ENCODE data around the gene SLC30A5.

GRCh38 chr5:69130241-69130640, 36.4 kb downstream of the SLC30A5 start:
- no peak for TF ChIP-seq ZNF274 (IDR thresholded peaks at IDR 0.05; ENCODE audit: low read depth, low read length)
- TF ChIP-seq YY1 (IDR thresholded peaks at IDR 0.05; ENCODE audit: insufficient read depth, insufficient read length): no peak
